ENCODE results near the gene COL5A1.
A peak's percentile ranks its signal among the peaks of the same experiment; 100 is the strongest.
"Not testable (repeated sequence)": the region's sequence is repeated elsewhere in the genome, so short reads cannot be mapped to it uniquely, and the experiment has no call there.

The COL5A1 gene

GRCh38 chr9:134693641-134694367 lies 52.2 kb downstream of the COL5A1 start:
- DNase-seq: no peak

DNA sequence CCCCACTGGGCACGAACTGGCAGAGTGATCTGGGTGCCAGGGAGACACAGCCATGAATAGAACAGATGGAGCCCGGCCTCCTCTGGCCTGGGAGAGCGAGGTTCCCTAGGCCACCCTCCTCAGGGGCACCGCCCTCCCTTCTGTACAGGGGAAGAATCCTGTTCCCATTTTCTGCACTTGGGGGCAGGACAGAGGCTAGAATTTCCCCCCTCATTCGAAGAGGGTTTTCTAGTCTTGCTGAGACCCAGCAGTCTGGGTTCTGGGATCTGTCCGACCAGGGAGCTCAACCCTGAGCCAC lies 52.7 kb downstream of the COL5A1 start:
- DNase-seq: no peak

DNA sequence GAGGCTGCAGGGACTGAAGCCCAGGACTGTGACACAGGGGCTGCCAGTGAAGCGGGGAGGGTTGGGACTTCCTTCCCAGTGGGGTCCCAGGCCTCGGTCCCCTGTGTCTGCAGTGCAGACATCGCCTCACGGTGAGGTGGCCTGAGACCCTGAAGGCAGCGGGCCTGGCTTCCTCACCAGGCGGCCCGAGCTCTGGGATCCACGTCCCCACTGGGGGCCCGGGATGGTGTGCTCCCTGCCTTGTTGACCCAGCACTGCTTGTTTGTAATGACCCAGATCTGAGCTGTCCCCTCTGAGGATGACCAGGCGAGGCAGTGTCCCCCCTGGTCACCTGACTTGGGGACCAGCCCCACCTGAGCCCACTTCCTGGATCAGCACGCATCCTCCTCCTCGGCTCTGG lies 53.1 kb downstream of the COL5A1 start:
- no peak for DNase-seq

- DNase-seq: no peak
These were observed 53.5 kb downstream of the COL5A1 start for GRCh38 chr9:134695144-134695543.

GRCh38 chr9:134696433-134696832 lies 54.8 kb downstream of the COL5A1 start:
- DNase-seq: no peak

DNA sequence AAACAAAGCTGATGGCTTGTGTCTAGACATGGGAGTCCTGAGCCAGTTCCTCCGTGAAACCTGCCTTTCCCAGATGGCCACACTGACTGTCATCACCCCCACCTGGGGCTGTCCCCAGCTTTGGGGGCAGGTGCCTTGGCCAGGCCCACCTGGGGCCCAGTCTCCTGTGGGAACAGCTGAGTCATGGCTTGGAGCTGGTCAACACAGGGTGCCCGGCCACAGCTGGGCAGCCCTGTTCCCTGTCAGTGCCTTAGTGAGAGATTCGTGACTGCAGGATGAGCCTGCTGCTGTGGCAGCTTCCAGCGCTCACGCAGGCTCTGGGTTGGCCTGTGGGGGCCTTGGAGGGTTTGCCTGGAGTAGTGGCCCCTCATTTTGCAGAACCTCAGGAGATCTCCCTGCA lies 56.5 kb downstream of the COL5A1 start:
- no peak for DNase-seq

DNA sequence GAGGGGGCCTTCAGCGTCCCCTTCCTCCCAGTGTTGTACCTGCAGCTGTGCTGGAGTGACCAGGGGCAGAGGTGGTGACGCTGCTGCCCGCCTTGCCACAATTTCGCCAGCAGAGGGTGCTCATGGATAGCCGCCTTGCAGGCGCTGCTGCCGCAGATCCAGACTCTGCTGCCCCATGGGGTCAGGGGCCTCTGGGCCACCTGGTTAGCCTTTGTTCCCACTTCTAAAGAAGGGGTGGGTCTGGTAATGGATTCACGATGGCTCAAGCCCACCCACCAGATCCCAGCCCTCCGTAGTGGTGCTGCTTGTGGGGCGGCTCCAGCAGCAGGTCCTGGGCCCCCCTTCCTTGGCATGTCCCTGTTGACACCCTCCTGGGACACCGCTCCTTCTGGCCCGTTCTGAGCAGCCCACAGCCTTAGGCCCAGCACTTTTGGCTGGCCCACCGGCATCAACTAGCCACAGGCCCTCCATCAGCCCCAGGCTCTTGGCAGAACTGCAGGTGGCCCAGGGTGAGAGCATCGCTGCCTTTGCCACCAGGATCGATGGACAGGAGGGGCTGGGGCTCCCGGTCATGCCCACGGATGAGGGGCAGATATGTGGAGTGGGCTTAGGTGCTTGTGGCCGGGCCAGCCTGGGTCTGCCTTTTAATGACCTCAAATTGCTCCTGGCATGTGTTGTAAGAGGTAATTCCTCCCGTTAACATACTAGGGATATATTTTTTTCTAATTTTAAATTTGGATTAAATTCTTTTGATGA lies 57.2 kb downstream of the COL5A1 start:
- DNase-seq: peak; percentile 24

GRCh38 chr9:134699343-134699740 lies 57.7 kb downstream of the COL5A1 start:
- DNase-seq: peak; percentile 13

DNA sequence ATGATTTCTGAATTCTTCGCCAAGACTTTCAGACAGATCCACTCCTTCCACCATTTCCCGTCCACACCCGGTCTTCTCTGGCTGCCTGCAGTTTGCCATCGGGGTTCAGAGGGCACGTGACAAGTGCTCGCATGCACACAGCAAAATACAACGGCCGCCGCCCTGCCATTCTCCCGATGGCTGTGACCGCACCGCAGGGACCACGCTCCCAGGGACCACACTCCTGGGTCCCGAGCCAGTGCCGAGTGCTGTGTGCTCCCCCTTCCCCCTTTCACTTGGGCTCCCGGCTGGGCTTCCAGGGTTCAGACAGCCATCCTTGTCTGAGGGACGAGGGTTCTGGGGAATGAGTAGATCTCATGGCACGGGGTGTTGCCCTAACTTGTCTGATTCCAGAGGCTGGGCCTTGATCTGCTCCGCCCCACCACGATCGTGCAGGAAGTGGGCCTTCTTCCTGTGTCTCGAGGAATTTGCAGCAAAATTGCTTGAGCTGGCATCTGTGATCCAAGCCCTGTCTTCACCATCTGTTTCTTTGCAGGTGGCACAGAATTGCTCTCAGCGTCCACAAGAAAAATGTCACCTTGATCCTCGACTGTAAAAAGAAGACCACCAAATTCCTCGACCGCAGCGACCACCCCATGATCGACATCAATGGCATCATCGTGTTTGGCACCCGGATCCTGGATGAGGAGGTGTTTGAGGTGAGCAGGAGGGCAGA lies 59.2 kb downstream of the COL5A1 start:
- no peak for DNase-seq

- no peak for DNase-seq
These were observed 60.1 kb downstream of the COL5A1 start for GRCh38 chr9:134701581-134702259.

GRCh38 chr9:134702291-134702690 lies 60.7 kb downstream of the COL5A1 start:
- no peak for DNase-seq

DNA sequence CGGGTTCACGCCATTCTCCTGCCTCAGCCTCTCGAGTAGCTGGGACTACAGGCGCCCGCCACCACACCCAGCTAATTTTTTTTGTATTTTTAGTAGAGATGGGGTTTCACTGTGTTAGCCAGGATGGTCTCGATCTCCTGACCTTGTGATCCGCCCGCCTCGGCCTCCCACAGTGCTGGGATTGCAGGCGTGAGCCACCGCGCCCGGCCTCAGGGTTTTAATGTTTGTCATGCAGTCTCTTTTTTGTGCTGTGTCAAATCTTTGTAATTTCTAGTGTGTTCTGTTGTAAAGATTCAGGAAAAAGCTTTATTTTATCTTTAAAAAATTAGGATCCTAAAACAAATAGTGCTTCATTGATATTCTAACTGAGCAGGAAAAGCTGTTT lies 62.1 kb downstream of the COL5A1 start:
- DNase-seq: not testable (repeated sequence)

DNA sequence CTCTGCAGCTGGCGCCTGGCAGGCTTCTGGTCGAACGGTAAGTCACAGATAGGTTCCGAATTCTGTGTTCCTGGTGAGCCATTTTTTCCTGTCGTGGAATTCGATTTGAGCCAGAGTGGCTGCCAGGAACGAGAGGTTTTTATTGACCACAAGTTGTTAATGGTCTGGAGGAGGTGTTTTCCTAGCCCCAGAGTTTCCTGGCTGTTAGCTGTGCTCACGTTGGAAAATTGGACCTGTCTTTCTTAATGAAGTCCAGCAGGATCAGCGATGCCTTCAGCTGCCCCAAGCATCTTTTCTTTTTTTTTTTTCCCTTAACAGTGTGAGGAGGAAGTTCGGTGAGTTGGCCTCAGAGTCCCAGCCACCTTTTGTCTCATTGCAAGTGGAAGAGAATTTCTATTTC lies 62.9 kb downstream of the COL5A1 start:
- no peak for DNase-seq

DNA sequence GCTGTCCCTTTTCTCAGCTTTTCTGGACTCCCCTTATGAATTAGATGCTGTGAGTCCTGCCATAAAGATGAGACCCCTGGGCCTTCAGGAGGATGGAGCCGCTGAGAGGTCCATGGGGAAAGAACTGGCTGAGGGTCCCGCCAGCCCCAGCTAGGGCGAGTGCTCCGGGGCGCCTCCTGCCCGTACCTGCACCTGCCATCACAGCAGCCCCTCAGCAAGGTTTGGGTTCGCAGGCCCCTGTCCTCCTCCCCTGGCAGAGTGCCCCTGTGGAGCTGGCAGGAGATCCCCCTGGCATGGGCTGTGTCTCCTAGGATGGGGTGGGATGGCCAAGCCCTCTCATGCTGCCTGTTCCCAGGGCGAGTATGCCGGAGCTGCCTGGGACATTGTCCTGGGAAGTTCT lies 64.2 kb downstream of the COL5A1 start:
- no peak for DNase-seq

- DNase-seq: no peak
These were observed 64.9 kb downstream of the COL5A1 start for GRCh38 chr9:134706522-134706921.

DNA sequence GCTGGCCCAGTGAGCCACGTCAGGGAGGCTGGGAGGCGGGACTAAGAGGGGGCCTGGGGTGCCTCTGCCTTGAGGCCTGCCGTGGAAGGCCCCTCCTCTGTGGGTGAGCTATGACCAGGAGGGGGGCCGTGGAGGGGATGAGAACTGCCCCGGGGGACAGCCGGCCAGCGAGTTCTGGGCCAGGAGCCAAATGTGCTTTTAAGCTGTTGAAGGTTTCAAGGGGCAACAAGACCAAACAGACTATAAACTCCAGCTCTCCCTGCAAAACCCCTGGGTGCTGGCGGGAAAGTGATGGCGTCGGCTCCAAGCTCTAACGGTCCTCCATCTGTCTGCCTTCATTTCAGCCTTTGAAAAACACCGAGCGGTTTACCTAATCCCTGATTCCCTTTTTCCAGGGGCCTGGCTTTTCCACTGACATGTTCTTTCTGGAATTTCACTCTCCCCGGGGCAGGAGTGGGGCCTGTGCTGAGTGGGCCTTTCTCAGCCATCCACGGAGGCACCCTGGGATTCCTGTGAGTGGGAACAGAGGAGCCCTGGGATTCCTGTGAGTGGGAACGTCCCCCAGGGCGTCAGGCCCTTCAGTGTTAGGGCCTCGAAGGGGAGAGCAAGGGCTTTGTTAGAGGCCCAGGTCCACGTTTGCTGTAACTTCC lies 65.6 kb downstream of the COL5A1 start:
- DNase-seq: no peak

DNA sequence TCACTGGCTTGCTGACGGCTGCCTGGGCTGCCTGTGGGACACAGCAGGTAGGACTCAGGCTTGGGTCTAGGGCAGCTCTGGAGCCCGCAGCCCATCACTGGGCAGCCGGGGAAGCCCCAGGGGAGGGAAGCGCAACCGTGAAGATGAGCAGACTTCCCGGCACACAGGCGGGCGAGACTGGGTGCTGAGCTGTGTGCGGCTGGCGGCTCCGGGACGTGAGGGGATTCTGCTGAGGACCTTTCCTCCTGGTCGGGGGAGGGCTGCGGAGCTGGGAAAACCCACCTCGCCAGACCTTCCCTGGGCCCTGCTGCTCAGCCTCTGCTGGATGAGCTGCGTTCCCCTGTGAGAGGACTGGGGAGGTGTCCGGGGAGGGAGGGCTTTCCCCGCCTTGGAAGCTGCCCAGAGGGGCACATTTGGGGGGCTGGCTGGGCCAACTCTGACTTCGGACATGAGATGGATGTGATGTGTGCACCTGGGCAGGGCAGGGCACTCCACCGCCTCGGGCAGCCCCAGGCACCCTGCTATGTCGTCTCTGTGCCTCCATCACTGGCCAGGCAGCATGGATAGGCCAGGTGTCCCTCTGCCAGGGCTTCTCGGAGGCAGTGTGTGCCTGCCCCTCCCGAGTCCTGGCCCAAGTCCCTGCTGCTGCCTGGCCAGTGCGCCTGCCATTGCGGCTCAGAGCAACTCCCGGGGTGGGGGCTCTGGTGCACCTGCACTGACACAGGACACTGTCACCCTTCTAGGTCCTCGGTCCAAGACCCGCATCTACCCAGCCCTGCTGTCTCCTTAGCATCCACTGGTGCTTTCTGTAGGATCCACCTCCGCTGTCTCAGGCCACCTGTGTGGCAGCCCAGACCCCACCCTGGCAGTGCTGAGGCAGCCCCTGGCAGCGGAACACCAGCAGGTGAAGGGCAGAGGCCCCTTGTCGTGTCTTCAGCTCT lies 66.4 kb downstream of the COL5A1 start:
- DNase-seq: no peak

GRCh38 chr9:134708672-134709038 lies 67.1 kb downstream of the COL5A1 start:
- DNase-seq: no peak

DNA sequence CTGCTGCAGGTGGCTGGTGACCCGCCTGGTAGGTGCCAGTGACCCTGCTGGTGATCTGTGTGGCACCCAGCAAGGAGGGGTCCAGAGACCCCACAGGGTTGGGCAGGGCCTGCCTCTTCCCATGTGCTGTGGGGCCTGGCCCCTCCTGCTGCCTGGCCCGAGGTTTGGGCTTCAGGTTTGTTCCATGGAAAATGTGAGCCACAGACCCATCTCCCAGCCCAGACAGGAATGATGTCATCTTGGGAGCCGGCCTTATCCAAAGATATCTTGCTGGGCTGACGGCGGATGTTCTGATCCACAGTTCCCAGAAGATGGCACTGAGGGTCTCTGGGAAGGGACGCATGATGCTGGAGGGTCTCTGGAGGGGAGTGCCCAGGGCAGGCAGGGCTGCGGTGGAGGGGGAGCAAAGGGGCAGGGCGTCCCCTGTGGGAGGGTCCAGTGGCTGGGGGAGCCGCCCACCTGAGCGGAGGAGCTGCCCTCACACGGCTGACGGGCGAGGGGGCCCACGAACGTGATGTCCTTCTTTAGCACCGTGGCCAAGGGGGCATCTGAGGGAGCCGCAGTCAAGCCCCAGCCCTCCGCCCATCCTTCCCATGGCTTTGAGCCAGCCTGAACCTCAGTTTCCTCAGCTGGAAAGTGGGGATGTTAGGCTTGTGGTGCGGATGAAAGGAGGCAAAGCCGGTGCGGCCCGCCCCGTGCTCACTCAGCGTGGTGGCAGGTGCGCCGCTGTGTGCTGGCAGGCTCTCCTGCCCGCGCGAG lies 68.1 kb downstream of the COL5A1 start:
- DNase-seq: no peak

- no peak for DNase-seq
These were observed 68.6 kb downstream of the COL5A1 start for GRCh38 chr9:134710271-134710540.

DNA sequence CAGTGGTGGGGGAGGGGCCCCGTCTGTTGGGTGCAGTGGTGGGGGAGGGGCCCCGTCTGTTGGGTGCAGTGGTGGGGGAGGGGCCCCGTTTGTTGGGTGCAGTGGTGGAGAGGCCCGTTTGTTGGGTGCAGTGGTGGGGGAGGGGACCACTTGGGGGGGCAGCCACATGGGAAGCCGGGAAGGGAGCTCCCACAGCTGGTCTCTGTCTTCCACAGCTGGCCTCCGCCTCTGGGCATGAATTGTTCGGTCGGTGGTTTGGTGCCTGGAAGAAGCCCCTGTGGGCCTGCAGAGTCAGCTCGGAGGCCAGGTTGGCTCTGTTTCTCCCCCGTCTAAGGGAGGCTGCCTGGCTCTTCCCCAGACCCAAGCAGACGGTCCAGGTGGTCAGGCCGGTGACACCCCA lies 69.3 kb downstream of the COL5A1 start:
- DNase-seq: no peak

Data from MV-4-11 (cell line).